Measurements from ENCODE around the gene TUBB4A. TPM values are rescaled to one million over a fixed set of nuclear protein-coding genes. Genes with fewer than 3 reads are reported as not detected.

TUBB4A gene
- total and polyA plus RNA-seq, 9 of the 15 experiments (the other 6 are each of a cell fraction or from before 2014, with no cell fraction given), result 0.14 to 7.0 (median 0.75) TPM

GRCh38 chr19:6530386-6531162 lies 28.5 kb upstream of the TUBB4A start, which contains the start of gene TNFSF9 (continued):
- TF ChIP-seq SREBF1 (IDR thresholded peaks at IDR 0.05; ENCODE audit: borderline replicate concordance, low read depth, low read length) (no peak), CUX1 (CRISPR knock-in tag; IDR thresholded peaks at IDR 0.05) (no peak), PHB (CRISPR knock-in tag; IDR thresholded peaks at IDR 0.05) (no peak; the same call in 1 of the 2 replicates), NFE2L1 (tag; IDR thresholded peaks at IDR 0.05; ENCODE audit: borderline replicate concordance, low read depth) (no peak), ZNF143 (CRISPR knock-in tag; IDR thresholded peaks at IDR 0.05) (no peak), ZNF79 (CRISPR knock-in tag; IDR thresholded peaks at IDR 0.05; ENCODE audit: low read depth) (no peak), XRCC5 (IDR thresholded peaks at IDR 0.05; ENCODE audit: low read depth, low read length) (no peak), ZNF165 (CRISPR knock-in tag; IDR thresholded peaks at IDR 0.05; ENCODE audit: borderline replicate concordance) (no peak), ZNF655 (CRISPR knock-in tag; IDR thresholded peaks at IDR 0.05) (no peak), ZNF3 (CRISPR knock-in tag; IDR thresholded peaks at IDR 0.05) (no peak), MYBL2 (IDR thresholded peaks at IDR 0.05; ENCODE audit: low read depth) (peak; percentile 44; the same call in 1 of the 2 replicates), MYBL2 (CRISPR knock-in tag; IDR thresholded peaks at IDR 0.05; ENCODE audit: borderline replicate concordance) (no peak), GTF2F1 (IDR thresholded peaks at IDR 0.05; ENCODE audit: low read depth, low read length) (peak; percentile 94), ZBTB33 (CRISPR knock-in tag; IDR thresholded peaks at IDR 0.05) (no peak), ZNF830 (CRISPR knock-in tag; IDR thresholded peaks at IDR 0.05) (no peak), THAP7 (CRISPR knock-in tag; IDR thresholded peaks at IDR 0.05) (no peak)
